ENCODE results near the gene PRKCB. TPM values are rescaled to one million over a fixed set of nuclear protein-coding genes. Genes with fewer than 3 reads are reported as not detected.

Gene PRKCB
- total and polyA plus RNA-seq, 8 donors, result 13.5 to 74.3 (median 57.0) TPM

GRCh38 chr16:24015923-24016322 is 180.1 kb downstream of the PRKCB start:
- Histone ChIP-seq H3K9me3 (no peaks in the 10 kb centered on the region), H3K27ac (no peak overlapping the region), H3K4me3 (no peak overlapping the region), H3K27me3 (no peaks in the 10 kb centered on the region), H3K36me3 (no peaks in the 10 kb centered on the region), H3K4me1 (peaks cover 0 to 6% of the 10 kb centered on the region in 2 donors)
- no peak for ATAC-seq
- no peak for DNase-seq
- intact Hi-C loops (cut with DNase I), result no loop called here
- TF ChIP-seq CTCF (IDR thresholded peaks at IDR 0.05), result no peak

- intact Hi-C loops (cut with DNase I), result no loop called here
- ATAC-seq (no peak), DNase-seq (no peak)
- no peak overlapping the region for H3K27ac ChIP-seq
- no peak for TF ChIP-seq CTCF (IDR thresholded peaks at IDR 0.05)
- no peaks in the 10 kb centered on the region for H3K9me3 ChIP-seq
- no peak overlapping the region for H3K4me3 ChIP-seq
- H3K27me3 ChIP-seq, result no peaks in the 10 kb centered on the region
- H3K4me1 ChIP-seq, result peaks cover 0 to 6% of the 10 kb centered on the region in 2 donors
- no peaks in the 10 kb centered on the region for H3K36me3 ChIP-seq
These were observed 182.7 kb downstream of the PRKCB start for GRCh38 chr16:24018485-24018884.

DNA sequence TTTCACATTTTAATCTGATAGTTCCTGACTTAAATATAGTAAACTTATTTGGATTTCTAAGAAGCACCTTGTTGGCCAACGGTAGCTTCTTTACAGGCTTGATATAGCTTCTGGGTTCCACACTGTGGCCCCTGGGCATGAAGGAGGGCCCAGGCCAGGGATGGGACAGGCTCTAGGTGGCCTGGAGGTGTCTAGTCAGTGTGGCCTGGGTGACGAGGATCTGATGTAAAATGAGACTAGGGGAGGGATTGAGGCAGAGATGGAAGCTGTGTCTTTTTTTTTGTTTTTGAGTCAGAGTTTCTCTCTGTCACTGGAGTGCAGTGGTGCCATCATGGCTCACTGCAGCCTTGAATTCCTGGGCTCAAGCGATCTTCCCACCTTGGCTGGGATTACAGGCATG is 187.0 kb downstream of the PRKCB start:
- intact Hi-C loops (cut with DNase I), result no loop called here
- Histone ChIP-seq H3K9me3 (no peaks in the 10 kb centered on the region), H3K36me3 (no peaks in the 10 kb centered on the region), H3K4me3 (no peak overlapping the region), H3K27me3 (peaks cover 0 to 5% of the 10 kb centered on the region in 2 donors), H3K27ac (no peak overlapping the region), H3K4me1 (no peaks in the 10 kb centered on the region)
- TF ChIP-seq CTCF (IDR thresholded peaks at IDR 0.05), result no peak
- DNase-seq (no peak), ATAC-seq (no peak)

GRCh38 chr16:24023621-24024020 is 187.8 kb downstream of the PRKCB start:
- H3K27ac ChIP-seq, result no peak overlapping the region
- no peaks in the 10 kb centered on the region for H3K9me3 ChIP-seq
- H3K4me1 ChIP-seq, result no peaks in the 10 kb centered on the region
- no peak for TF ChIP-seq CTCF (IDR thresholded peaks at IDR 0.05)
- H3K4me3 ChIP-seq, result no peak overlapping the region
- no peaks in the 10 kb centered on the region for H3K36me3 ChIP-seq
- peaks cover 0 to 5% of the 10 kb centered on the region in 2 donors for H3K27me3 ChIP-seq
- DNase-seq (no peak), ATAC-seq (no peak)
- intact Hi-C loops (cut with DNase I), result no loop called here

DNA sequence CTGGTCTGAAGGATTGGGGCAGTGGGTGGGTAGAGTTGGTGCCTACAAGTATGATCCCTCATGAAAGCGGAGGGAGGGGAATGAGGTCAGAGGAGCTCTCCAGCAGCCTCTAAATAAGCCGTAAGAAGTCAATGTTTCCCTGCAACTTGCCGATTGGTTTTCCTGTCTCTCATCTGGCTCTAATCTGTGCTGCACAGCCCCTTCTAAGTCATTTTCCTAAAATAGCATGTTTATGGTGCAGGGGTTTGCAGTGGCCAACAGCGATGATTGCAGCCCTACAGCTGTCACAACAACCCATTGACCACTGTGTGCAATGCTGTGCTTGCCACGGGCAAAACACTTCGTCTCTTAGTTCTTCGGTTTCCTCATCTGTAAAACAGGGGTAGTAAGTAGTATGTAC is 189.2 kb downstream of the PRKCB start:
- no peak overlapping the region for H3K4me3 ChIP-seq
- peaks cover 0 to 5% of the 10 kb centered on the region in 2 donors for H3K27me3 ChIP-seq
- no peaks in the 10 kb centered on the region for H3K36me3 ChIP-seq
- no peaks in the 10 kb centered on the region for H3K4me1 ChIP-seq
- H3K9me3 ChIP-seq, result no peaks in the 10 kb centered on the region
- no peak for TF ChIP-seq CTCF (IDR thresholded peaks at IDR 0.05)
- DNase-seq (no peak), ATAC-seq (no peak)
- no peak overlapping the region for H3K27ac ChIP-seq
- intact Hi-C loops (cut with DNase I), result no loop called here
